ENCODE measurements around the gene MTRR.

Gene MTRR

DNA sequence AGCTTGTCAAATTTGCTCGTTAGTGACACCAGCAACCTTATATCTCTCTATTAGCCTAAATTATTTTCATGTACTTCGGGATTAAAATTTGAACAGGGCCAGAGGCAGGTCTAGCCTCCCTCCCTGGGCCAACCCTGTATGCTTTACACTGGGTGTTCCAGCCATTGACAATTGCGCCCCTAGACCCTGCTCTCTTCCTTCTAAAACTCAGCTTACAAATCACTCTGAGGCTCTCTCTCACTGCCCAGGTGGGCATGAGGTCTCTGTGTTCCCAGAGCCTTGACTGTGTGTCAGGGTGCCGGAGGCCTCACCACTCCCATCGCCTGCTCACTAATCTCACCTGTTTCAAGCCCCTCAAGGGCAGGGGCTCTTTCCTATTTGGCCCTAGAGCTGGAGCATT lies 11.6 kb upstream of the MTRR start:
- DNase-seq (ENCODE audit: low read depth in 3 of 3): no peak

DNA sequence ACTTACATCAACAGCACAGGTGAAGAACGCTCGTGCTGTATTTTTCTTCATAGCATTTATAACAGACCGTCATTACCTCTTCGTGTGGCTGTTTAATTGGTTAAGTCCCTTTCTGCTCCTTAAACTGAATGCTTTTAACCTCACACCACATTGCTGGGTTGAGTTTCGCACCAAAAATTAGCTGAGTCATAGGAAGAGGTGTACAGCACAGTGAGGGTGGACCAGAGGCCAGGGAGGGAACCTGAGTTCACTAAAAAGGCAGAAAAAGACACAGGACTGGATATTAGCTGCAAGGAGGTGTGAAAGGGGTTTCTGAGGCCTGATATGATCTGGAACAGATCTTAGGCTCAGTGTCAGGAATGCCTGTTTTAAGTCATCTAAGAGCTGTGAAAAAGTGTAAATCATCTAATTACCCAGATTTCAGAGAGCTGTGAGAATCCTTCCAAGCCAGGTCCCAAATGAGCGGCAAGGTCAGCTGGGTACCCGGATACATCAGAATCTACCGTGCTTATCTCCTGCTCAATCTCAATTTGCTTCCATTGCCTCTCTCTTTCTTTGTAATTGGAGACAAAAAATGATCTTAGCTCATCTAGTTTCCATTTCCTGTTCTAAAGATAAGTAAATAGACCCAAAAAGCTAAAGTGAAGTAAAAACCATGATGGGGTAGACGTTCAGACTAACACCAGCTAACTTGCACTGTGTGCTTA lies 10.9 kb upstream of the MTRR start:
- DNase-seq (ENCODE audit: low read depth in 3 of 3): no peak

GRCh38 chr5:7866196-7866595 lies 2.8 kb upstream of the MTRR start:
- DNase-seq (ENCODE audit: low read depth in 3 of 3): no peak

- DNase-seq (ENCODE audit: low read depth in 3 of 3): no peak
Observed at GRCh38 chr5:7867260-7867659, 1.7 kb upstream of the MTRR start.

DNA sequence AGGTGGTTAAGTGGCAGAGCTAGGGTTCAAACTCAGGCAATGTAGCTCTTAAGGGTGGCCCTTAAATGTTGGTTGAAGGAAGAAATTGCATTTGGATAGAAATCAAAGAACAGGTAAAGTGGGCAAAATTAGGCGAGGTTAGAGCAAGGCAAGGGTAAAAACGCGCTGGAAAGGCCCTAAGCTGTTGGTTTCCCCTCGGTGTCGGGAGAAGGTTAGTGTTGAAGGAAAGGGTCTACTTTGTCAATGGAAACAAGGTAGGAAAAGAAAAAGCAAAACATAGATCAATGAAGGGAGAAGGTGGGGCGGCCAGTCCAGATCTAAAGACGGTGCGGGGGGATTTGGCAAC lies 548 bp upstream of the MTRR start:
- no peak for DNase-seq (ENCODE audit: low read depth in 3 of 3)

- no peak for DNase-seq (ENCODE audit: low read depth in 3 of 3)
Observed at GRCh38 chr5:7869474-7870136, 657 bp downstream of the MTRR start.

- no peak for DNase-seq (ENCODE audit: low read depth in 3 of 3)
Observed at GRCh38 chr5:7871653-7872052, 2.7 kb downstream of the MTRR start.

GRCh38 chr5:7872517-7873130 lies 3.7 kb downstream of the MTRR start:
- DNase-seq (ENCODE audit: low read depth in 3 of 3): no peak

DNA sequence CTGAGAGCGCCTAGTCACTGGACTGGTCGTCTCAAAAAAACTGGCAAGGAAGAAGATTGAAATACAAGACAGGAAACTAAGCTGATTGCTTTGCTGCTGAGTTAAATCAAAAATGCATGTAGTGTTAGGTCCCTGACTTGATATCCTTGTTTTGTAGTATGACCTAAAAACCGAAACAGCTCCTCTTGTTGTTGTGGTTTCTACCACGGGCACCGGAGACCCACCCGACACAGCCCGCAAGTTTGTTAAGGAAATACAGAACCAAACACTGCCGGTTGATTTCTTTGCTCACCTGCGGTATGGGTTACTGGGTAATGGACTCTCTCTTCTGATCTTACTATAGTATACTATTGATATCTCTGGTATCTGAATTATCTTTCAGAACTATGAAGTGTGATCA lies 4.3 kb downstream of the MTRR start:
- DNase-seq (ENCODE audit: low read depth in 3 of 3): no peak

DNA sequence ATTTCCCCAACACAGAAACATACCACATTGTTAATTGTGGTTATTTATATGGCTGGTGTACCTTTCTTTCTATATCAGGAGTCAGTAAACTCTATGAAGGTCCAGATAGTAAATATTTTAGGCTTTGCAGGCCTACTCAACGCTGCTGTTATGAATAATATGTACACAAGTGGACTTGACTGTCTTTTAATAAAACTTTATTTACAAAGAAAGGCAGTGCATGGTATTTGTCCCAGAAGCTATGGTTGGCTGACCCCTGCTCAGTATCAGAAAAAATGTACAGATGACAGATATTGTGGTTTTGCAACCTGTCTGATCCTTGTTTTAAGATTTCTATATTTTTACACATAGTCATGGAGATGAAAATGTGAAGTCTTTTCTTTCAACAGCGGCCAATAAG lies 5.7 kb downstream of the MTRR start:
- no peak for DNase-seq (ENCODE audit: low read depth in 3 of 3)

- DNase-seq (ENCODE audit: low read depth in 3 of 3): no peak
Observed at GRCh38 chr5:7875151-7875550, 6.2 kb downstream of the MTRR start.

GRCh38 chr5:7876867-7877266 lies 7.9 kb downstream of the MTRR start:
- no peak for DNase-seq (ENCODE audit: low read depth in 3 of 3)

- no peak for DNase-seq (ENCODE audit: low read depth in 3 of 3)
Observed at GRCh38 chr5:7877851-7878250, 8.9 kb downstream of the MTRR start.

DNA sequence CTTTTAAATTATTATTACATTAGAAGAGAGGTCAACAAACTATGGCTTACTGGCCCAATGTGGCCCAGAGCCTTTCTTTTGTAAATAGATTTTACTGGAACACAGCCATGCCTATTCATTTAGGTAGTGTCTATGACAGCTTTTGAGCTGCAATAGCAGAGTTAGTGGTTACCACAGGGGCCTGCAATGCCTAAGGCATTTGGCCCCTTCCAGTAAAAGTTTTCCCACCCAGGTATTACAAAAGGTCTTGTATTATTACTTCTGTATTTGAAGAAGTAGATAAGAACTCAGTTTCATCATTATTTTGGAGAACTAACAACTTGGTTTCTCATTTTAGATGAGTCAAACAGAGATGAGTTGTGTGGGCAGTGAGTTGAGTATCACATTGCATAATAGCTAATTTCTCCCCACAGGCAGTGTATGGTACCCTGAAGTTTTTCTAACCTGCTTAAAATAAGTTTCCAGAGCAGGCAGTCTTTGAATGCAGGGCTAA lies 9.5 kb downstream of the MTRR start:
- no peak for DNase-seq (ENCODE audit: low read depth in 3 of 3)

DNA sequence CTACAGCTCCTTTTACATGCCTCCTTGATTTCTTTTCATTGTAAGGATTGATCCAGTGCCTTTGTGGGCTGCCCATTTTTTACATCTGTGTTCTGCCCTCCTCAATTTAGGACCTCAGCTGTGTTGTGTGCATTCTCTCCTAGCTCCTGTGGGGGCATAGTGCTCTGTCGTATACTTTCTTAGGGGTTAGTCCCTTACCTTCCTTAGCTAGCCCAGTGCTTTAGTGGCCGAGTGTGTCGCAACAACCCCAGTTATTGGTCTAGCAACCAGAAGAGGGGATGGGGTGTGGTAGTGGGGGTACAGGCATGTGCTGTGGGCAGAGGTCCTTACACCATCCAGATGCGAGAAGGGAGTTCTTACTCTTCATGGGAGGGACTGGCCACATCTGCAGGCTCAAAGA lies 12.1 kb downstream of the MTRR start:
- no peak for DNase-seq (ENCODE audit: low read depth in 3 of 3)

- DNase-seq (ENCODE audit: low read depth in 3 of 3): no peak
Observed at GRCh38 chr5:7881816-7882215, 12.9 kb downstream of the MTRR start.

DNA sequence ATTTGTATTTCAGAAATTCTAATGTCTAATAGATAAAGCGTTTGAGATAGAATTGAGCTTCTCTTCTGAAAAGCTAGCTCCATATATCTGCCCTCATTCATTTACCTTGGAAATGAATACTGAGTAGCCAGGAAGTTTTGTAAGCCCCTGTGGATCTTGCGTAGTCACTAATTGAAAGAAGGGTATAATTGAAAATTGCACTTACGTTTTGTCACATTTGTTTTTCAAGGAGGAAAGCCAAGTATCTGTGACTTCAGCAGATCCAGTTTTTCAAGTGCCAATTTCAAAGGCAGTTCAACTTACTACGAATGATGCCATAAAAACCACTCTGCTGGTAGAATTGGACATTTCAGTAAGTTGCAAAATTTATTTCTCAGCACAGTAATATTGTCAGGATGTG lies 14.0 kb downstream of the MTRR start:
- no peak for DNase-seq (ENCODE audit: low read depth in 3 of 3)

GRCh38 chr5:7884491-7885267 lies 15.7 kb downstream of the MTRR start:
- DNase-seq (ENCODE audit: low read depth in 3 of 3): no peak

- no peak for DNase-seq (ENCODE audit: low read depth in 3 of 3)
Observed at GRCh38 chr5:7886849-7887475, 18.0 kb downstream of the MTRR start.

GRCh38 chr5:7888901-7889300 lies 20.0 kb downstream of the MTRR start:
- DNase-seq (ENCODE audit: low read depth in 3 of 3): no peak

GRCh38 chr5:7894439-7894838 lies 25.5 kb downstream of the MTRR start:
- no peak for DNase-seq (ENCODE audit: low read depth in 3 of 3)

DNA sequence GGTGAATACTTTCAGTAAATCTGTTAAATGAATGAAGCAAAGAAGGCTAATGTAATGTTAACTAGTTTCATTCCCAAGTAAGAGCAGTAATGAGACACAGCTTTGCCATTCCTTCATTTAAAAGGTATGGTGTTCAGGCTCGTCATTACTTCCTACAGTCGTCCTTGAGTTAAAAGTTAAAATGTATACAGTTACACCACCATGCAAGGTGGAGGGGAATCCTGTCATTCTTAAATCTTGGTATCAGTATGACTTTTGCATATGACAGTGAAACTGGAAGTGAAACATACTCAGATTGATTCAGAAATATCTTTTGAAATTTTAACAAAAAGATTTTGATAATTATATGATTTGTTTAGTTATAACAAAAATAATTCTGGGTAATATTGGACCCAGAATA lies 25.9 kb downstream of the MTRR start:
- DNase-seq (ENCODE audit: low read depth in 3 of 3): no peak

Measured in stimulated activated CD4-positive, alpha-beta T cell treated with anti-CD3 and anti-CD28 coated beads, TNF-alpha, amount 100 ng/mL, for 48 hours (primary cell).